K562 (cell line): ENCODE results near the gene CHMP3. TPM values are rescaled to one million over a fixed set of nuclear protein-coding genes. Genes with fewer than 3 reads are reported as not detected.

ENCODE experiments used
- ATAC-seq: fragments of 200-7000 bp; cut with Tn5 transposase; 3 replicates; pipeline ENCODE4 v1.9.1; 2020; ENCODE audit warnings: moderate library complexity
- BruUV-seq: library from RNA; stranded (reverse); fragments of 400-500 nt; replicated peaks from 2 replicates; lab custom pipeline; 2021; lab: Mats Ljungman, UMichigan
- CTCF ChIA-PET: fragments of 300-600 bp; formaldehyde crosslinking; extraction: SDS; loops from one replicate; lab custom pipeline; 2021; ENCODE audit warnings: low intra/inter-chr PET ratio; lab: Yijun Ruan, JAX
- POLR2A ChIA-PET: fragments of 300-600, 350-650 bp; sonication (Branson Sonifier 250); formaldehyde crosslinking; extraction: SDS; loops from one replicate; lab custom pipeline; 2021; ENCODE audit warnings: antibody characterized with exemption, inconsistent platforms; lab: Yijun Ruan, JAX
- DNase-seq, 4 experiments: peaks; one replicate each; pipeline versions ENCODE4 v3.0.0 to v3.0.0-alpha.2; 2011 to 2018; ENCODE audit warnings: low spot score in 3 of 4, mixed read lengths in 3 of 4; ENCODE audit errors: extremely low read depth in 1 of 4
- FAIRE-seq: peaks from 2 replicates; lab custom pipeline; 2011; peaks lifted over from hg19 to GRCh38; lab: Jason Lieb, UNC
- H2AFZ ChIP-seq: 2 replicates; pipeline ENCODE4 v1.6.0; 2011; ENCODE audit warnings: low read depth, low read length, control low read depth, inconsistent platforms
- H3K27ac ChIP-seq: fragments of 200-600 bp; 3 replicates; pipeline ENCODE4 v1.8.0; 2011; ENCODE audit warnings: low read depth, mild to moderate bottlenecking, control low read depth, inconsistent platforms, low read length, moderate library complexity, mixed read lengths; ENCODE audit errors: extremely low read depth
- H3K27me3 ChIP-seq, 2 experiments: fragments of 300-600 bp in 1 of 2; 2 replicates in 1 of 2; 3 replicates in 1 of 2; pipeline versions ENCODE4 v1.6.0 to v1.8.0; 2011; ENCODE audit warnings: inconsistent platforms in 2 of 2, low read length in 2 of 2, mild to moderate bottlenecking in 1 of 2, mixed read lengths in 1 of 2, moderate library complexity in 1 of 2; ENCODE audit not compliant: control insufficient read depth in 2 of 2, insufficient read depth in 2 of 2
- H3K36me3 ChIP-seq: fragments of 300-600 bp; 3 replicates; pipeline ENCODE4 v1.8.0; 2011; ENCODE audit warnings: mild to moderate bottlenecking, low read length, inconsistent platforms; ENCODE audit not compliant: control insufficient read depth, insufficient read depth
- H3K4me1 ChIP-seq, 2 experiments: fragments of 200-600 bp in 1 of 2; replicated peaks in 1 of 2; 2 replicates in 1 of 2; 3 replicates in 1 of 2; pipeline versions ENCODE4 v1.5.1 to v1.8.0; 2011; ENCODE audit warnings: inconsistent platforms in 2 of 2, low read length in 2 of 2, mild to moderate bottlenecking in 1 of 2, mixed read lengths in 1 of 2, moderate library complexity in 1 of 2; ENCODE audit not compliant: control insufficient read depth in 2 of 2, insufficient read depth in 2 of 2
- H3K4me2 ChIP-seq: 2 replicates; pipeline ENCODE4 v1.6.1; 2011; ENCODE audit warnings: low read length, control low read depth, inconsistent platforms, mixed read lengths; ENCODE audit not compliant: insufficient read depth
- H3K4me3 ChIP-seq: fragments of 200-600 bp; sonication (generic), shearing (Covaris generic); 2 replicates; pipeline ENCODE4 v1.5.1; 2016; ENCODE audit warnings: control low read depth, inconsistent platforms
- H3K79me2 ChIP-seq: fragments of 200-600 bp; 3 replicates; pipeline ENCODE4 v1.8.0; 2011; ENCODE audit warnings: low read length, inconsistent platforms; ENCODE audit not compliant: control insufficient read depth, insufficient read depth
- H3K9ac ChIP-seq, 2 experiments: 2 replicates each; pipeline versions ENCODE4 v1.6.0 to v1.6.1; 2011; ENCODE audit warnings: low read depth in 2 of 2, low read length in 2 of 2, control low read depth in 1 of 2, inconsistent platforms in 1 of 2, mild to moderate bottlenecking in 1 of 2, mixed read lengths in 1 of 2; ENCODE audit not compliant: insufficient read depth in 1 of 2
- H3K9me1 ChIP-seq: one replicate; pipeline ENCODE4 v1.6.0; 2011; ENCODE audit warnings: inconsistent platforms, mild to moderate bottlenecking, low read length, moderate library complexity; ENCODE audit not compliant: control insufficient read depth, insufficient read depth
- H3K9me3 ChIP-seq: replicated peaks from 2 replicates; pipeline ENCODE4 v1.5.1; 2011; ENCODE audit warnings: low read depth, low read length, inconsistent platforms; ENCODE audit not compliant: control insufficient read depth, insufficient read depth
- H4K20me1 ChIP-seq: replicated peaks from 2 replicates; pipeline ENCODE4 v1.6.1; 2011; ENCODE audit warnings: low read length, inconsistent platforms, mixed read lengths; ENCODE audit not compliant: control insufficient read depth, insufficient read depth
- FOXP1 ChIP-seq: sonication (generic); formaldehyde crosslinking; IDR thresholded peaks from 2 replicates; pipeline ENCODE4 v1.8.0; 2022; ENCODE audit warnings: mild to moderate bottlenecking, missing genetic modification reagents
- KLF10 ChIP-seq: fragments of 250-450 bp; sonication (Bioruptor Pico); IDR thresholded peaks from 2 replicates; pipeline ENCODE4 v1.6.1; 2021; ENCODE audit warnings: matching md5 sums
- MXI1 ChIP-seq: IDR thresholded peaks from 2 replicates; pipeline ENCODE4 v1.6.1; 2011; ENCODE audit warnings: low read depth, mild to moderate bottlenecking, improper control_type of control experiment, low read length
- PML ChIP-seq: IDR thresholded peaks from 2 replicates; pipeline ENCODE4 v1.6.1; 2012; ENCODE audit warnings: low read length, inconsistent platforms
- SP1 ChIP-seq: sonication (generic); formaldehyde crosslinking; IDR thresholded peaks from 2 replicates; pipeline ENCODE4 v1.8.1; 2022; ENCODE audit warnings: mild to moderate bottlenecking, missing genetic modification reagents
- ZNF766 ChIP-seq: fragments of 200-800 bp; sonication (Bioruptor generic); conservative IDR thresholded peaks from 2 replicates; pipeline ENCODE4 v1.6.1; 2016; ENCODE audit warnings: missing genetic modification characterization, missing compliant biosample characterization
- in situ Hi-C: fragments of 300-500 bp; cut with MboI; formaldehyde crosslinking; loops from 4 replicates; pipeline ENCODE4 v1.15.0; 2018; ENCODE audit warnings: inconsistent platforms, mixed read lengths
- intact Hi-C: fragments of 100-400 bp; cut with micrococcal nuclease; formaldehyde crosslinking; loops from 2 replicates; pipeline ENCODE4 v1.14.2; 2022
- polyA plus RNA-seq, 8 experiments: library from polyadenylated mRNA; depleted of rRNA in 4 of 8; stranded (reverse) in 5 of 8; unstranded in 3 of 8; fragments of >200 nt; fragmentation: Nextera tagmentation in 2 of 8; fragmentation: Illumina TruSeq in 1 of 8; extraction: Ambion mirVana in 2 of 8; extraction: Trizol in 1 of 8; gene quantifications; 2 replicates each; pipeline versions ENCODE4 v1.2.1 to v1.2.3, GENCODE V29; 2011 to 2014; ENCODE audit warnings: inconsistent platforms in 1 of 8, missing spikeins in 1 of 8
- total RNA-seq, 7 experiments: library from RNA; depleted of rRNA in 6 of 7; stranded (reverse); fragments of >200 nt in 6 of 7; fragmentation: Illumina TruSeq in 2 of 7; extraction: Trizol in 2 of 7; gene quantifications; 2 replicates each; pipeline versions ENCODE4 v1.2.1 to v1.2.3, GENCODE V29; 2011 to 2021; ENCODE audit warnings: low replicate concordance in 1 of 7
- TF ChIP-seq, protein P1 (sequence below): fragments of 250-450 bp; sonication (Bioruptor Pico); IDR thresholded peaks from 2 replicates; pipeline ENCODE4 v1.4.0; 2020; ENCODE audit warnings: mild to moderate bottlenecking, moderate library complexity
- TF ChIP-seq, protein P2 (sequence below): fragments of 450-650 bp; formaldehyde crosslinking; IDR thresholded peaks from 2 replicates; pipeline ENCODE4 v1.4.0; 2020; ENCODE audit warnings: mild to moderate bottlenecking
- TF ChIP-seq, protein P3 (sequence below): fragments of 450-650 bp; formaldehyde crosslinking; IDR thresholded peaks from 2 replicates; pipeline ENCODE4 v1.4.0; 2022; ENCODE audit warnings: missing genetic modification characterization
- TF ChIP-seq, protein P4 (sequence below): fragments of 250-450 bp; sonication (Bioruptor Pico); IDR thresholded peaks from 2 replicates; pipeline ENCODE4 v1.6.1; 2021; ENCODE audit warnings: mild to moderate bottlenecking
- TF ChIP-seq, protein P5 (sequence below): sonication (generic); formaldehyde crosslinking; IDR thresholded peaks from 2 replicates; pipeline ENCODE4 v1.8.0; 2022; ENCODE audit warnings: mild to moderate bottlenecking, missing genetic modification reagents

Gene CHMP3
- total and polyA plus RNA-seq, 9 of the 15 experiments (the other 6 are each of a cell fraction or from before 2014, with no cell fraction given): 20.6 to 52.5 (median 31.7) TPM

DNA sequence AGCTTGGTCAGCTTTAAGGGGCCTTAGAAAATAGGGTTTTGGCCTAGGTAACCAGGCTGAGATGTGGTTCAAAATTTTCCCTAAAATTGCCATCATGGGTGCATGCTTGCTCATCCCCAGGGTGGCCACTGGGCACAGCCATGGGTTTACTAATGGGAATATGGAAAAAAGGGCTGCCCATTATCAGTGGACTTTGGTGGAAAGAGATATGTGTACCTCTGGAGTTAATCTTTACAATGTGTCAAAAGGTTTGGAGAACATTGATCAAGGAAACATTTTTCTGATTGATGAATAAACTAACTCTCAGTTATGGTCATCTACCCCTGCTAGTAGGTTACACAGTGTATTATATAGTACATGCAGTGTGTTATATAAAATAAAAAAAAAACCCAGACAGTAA, 109.0 kb downstream of the CHMP3 start:
- FAIRE-seq: no peak
- TF ChIP-seq ZNF766 (CRISPR knock-in tag): no peak
- TF ChIP-seq, protein P1, sequence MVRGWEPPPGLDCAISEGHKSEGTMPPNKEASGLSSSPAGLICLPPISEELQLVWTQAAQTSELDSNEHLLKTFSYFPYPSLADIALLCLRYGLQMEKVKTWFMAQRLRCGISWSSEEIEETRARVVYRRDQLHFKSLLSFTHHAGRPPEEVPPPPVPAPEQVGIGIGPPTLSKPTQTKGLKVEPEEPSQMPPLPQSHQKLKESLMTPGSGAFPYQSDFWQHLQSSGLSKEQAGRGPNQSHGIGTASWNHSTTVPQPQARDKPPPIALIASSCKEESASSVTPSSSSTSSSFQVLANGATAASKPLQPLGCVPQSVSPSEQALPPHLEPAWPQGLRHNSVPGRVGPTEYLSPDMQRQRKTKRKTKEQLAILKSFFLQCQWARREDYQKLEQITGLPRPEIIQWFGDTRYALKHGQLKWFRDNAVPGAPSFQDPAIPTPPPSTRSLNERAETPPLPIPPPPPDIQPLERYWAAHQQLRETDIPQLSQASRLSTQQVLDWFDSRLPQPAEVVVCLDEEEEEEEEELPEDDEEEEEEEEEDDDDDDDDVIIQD (CRISPR knock-in tag): no peak
- TF ChIP-seq, protein P2, sequence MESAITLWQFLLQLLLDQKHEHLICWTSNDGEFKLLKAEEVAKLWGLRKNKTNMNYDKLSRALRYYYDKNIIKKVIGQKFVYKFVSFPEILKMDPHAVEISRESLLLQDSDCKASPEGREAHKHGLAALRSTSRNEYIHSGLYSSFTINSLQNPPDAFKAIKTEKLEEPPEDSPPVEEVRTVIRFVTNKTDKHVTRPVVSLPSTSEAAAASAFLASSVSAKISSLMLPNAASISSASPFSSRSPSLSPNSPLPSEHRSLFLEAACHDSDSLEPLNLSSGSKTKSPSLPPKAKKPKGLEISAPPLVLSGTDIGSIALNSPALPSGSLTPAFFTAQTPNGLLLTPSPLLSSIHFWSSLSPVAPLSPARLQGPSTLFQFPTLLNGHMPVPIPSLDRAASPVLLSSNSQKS (CRISPR knock-in tag): no peak
- no peak for TF ChIP-seq FOXP1 (CRISPR knock-in tag)
- no peak for TF ChIP-seq MXI1
- TF ChIP-seq, protein P3, sequence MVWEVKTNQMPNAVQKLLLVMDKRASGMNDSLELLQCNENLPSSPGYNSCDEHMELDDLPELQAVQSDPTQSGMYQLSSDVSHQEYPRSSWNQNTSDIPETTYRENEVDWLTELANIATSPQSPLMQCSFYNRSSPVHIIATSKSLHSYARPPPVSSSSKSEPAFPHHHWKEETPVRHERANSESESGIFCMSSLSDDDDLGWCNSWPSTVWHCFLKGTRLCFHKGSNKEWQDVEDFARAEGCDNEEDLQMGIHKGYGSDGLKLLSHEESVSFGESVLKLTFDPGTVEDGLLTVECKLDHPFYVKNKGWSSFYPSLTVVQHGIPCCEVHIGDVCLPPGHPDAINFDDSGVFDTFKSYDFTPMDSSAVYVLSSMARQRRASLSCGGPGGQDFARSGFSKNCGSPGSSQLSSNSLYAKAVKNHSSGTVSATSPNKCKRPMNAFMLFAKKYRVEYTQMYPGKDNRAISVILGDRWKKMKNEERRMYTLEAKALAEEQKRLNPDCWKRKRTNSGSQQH (CRISPR knock-in tag): no peak
- no peak for TF ChIP-seq PML
- TF ChIP-seq KLF10: no peak
- TF ChIP-seq, protein P4, sequence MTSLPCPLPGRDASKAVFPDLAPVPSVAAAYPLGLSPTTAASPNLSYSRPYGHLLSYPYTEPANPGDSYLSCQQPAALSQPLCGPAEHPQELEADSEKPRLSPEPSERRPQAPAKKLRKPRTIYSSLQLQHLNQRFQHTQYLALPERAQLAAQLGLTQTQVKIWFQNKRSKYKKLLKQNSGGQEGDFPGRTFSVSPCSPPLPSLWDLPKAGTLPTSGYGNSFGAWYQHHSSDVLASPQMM (CRISPR knock-in tag): no peak
- no peak for TF ChIP-seq SP1 (CRISPR knock-in tag)
- TF ChIP-seq, protein P5, sequence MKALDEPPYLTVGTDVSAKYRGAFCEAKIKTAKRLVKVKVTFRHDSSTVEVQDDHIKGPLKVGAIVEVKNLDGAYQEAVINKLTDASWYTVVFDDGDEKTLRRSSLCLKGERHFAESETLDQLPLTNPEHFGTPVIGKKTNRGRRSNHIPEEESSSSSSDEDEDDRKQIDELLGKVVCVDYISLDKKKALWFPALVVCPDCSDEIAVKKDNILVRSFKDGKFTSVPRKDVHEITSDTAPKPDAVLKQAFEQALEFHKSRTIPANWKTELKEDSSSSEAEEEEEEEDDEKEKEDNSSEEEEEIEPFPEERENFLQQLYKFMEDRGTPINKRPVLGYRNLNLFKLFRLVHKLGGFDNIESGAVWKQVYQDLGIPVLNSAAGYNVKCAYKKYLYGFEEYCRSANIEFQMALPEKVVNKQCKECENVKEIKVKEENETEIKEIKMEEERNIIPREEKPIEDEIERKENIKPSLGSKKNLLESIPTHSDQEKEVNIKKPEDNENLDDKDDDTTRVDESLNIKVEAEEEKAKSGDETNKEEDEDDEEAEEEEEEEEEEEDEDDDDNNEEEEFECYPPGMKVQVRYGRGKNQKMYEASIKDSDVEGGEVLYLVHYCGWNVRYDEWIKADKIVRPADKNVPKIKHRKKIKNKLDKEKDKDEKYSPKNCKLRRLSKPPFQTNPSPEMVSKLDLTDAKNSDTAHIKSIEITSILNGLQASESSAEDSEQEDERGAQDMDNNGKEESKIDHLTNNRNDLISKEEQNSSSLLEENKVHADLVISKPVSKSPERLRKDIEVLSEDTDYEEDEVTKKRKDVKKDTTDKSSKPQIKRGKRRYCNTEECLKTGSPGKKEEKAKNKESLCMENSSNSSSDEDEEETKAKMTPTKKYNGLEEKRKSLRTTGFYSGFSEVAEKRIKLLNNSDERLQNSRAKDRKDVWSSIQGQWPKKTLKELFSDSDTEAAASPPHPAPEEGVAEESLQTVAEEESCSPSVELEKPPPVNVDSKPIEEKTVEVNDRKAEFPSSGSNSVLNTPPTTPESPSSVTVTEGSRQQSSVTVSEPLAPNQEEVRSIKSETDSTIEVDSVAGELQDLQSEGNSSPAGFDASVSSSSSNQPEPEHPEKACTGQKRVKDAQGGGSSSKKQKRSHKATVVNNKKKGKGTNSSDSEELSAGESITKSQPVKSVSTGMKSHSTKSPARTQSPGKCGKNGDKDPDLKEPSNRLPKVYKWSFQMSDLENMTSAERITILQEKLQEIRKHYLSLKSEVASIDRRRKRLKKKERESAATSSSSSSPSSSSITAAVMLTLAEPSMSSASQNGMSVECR (CRISPR knock-in tag): no peak

More for the DNA sequence above, 109.0 kb downstream of the CHMP3 start:
- no peak overlapping the region for H3K4me2 ChIP-seq
- peaks cover 9% of the 10 kb centered on the region; the same call in 2 of the 3 replicates for H3K79me2 ChIP-seq
- no peaks in the 10 kb centered on the region for H3K9me3 ChIP-seq
- H2AFZ ChIP-seq: no peak overlapping the region
- H3K9me1 ChIP-seq: no peaks in the 10 kb centered on the region
- intact Hi-C loops: no loop called here
- H3K4me1 ChIP-seq: no peaks in the 10 kb centered on the region
- H3K9ac ChIP-seq: no peak overlapping the region
- peaks cover 90% of the 10 kb centered on the region for H3K36me3 ChIP-seq
- BruUV-seq: no TSS peak
- H3K27me3 ChIP-seq: no peaks in the 10 kb centered on the region
- ATAC-seq (no peak), DNase-seq (no peak)
- no peak overlapping the region for H3K27ac ChIP-seq
- in situ Hi-C loops: no loop called here
- POLR2A ChIA-PET: interaction anchor here (0.7 to 4.2 kb wide), 3 partner anchors 13 to 51 kb away, joined by 3 to 16 read pairs (median 3); partner anchors contain the start of gene KDM3A
- CTCF ChIA-PET: no interaction called here
- no peak overlapping the region for H3K4me3 ChIP-seq
- H4K20me1 ChIP-seq: no peaks in the 10 kb centered on the region
